ENCODE results near the gene HOXA10.

GRCh38 chr7:27203365-27203953 is 29.3 kb upstream of the HOXA10 start:
- TF ChIP-seq REST (IDR thresholded peaks at IDR 0.05; ENCODE audit: insufficient replicate concordance, low read depth) (no peak), CTCF (IDR thresholded peaks at IDR 0.05; ENCODE audit: insufficient read depth, low read length) (no peak)
